GM18909 (cell line): ENCODE measurements around the gene ADCY9.
"Not testable (repeated sequence)": the region's sequence is repeated elsewhere in the genome, so short reads cannot be mapped to it uniquely, and the experiment has no call there.

ENCODE experiments used
- ATAC-seq: cut with Tn5 transposase; IDR thresholded peaks from one replicate; pipeline ENCODE4 v1.9.1; 2021; ENCODE audit warnings: mild to moderate bottlenecking; ENCODE audit not compliant: unreplicated experiment, poor library complexity

The ADCY9 gene

DNA sequence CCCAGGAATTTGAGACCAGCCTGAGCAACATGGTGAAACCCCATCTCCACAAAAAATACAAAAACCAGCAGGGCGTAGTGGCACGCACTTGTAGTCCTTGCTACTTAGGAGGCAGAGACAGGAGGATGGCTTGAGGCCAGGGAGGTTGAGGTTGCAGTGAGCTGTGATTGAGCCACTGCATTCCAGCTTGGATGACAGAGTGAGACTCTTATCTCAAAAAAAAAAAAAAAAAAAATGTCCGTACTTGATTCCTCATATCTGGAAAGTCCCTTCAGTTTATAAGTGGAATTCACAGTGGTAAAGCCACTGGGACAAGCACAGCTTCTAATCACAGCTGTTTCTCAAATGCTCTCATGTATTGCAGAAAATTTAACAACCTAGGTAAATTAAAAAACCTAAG lies 157.1 kb downstream of the ADCY9 start:
- ATAC-seq: no peak

- ATAC-seq: no peak
Measured at GRCh38 chr16:3957344-3957980, 158.8 kb downstream of the ADCY9 start.

DNA sequence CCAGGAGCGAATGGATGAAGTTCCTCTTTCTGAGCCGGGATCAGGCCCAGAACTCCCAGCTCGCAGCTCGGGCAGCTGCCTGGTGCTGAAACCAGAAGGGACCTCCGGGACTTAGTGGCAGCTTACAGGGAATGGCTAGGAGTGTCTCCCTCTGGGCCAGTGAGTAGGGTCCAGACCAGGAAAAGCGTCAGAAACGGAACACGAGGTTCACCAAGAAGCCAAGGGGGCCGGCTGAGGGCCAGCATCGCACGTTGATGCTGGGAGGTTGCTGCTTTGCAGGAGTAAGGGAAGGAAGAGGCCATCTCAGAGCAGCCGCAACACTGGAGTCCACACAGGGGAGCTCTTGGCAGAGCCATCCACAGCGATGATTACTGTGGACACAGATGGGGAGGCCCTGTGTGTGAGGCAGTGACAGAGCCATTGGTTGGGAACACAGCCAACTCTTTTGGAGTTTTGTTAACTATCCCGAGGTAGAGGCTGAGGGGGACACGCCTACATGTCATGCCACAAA lies 161.8 kb downstream of the ADCY9 start:
- ATAC-seq: no peak

- ATAC-seq: no peak
Measured at GRCh38 chr16:3953728-3954410, 162.4 kb downstream of the ADCY9 start.

- no peak for ATAC-seq
Measured at GRCh38 chr16:3952737-3953131, 163.5 kb downstream of the ADCY9 start.

- no peak for ATAC-seq
Measured at GRCh38 chr16:3951861-3952736, 164.1 kb downstream of the ADCY9 start.

DNA sequence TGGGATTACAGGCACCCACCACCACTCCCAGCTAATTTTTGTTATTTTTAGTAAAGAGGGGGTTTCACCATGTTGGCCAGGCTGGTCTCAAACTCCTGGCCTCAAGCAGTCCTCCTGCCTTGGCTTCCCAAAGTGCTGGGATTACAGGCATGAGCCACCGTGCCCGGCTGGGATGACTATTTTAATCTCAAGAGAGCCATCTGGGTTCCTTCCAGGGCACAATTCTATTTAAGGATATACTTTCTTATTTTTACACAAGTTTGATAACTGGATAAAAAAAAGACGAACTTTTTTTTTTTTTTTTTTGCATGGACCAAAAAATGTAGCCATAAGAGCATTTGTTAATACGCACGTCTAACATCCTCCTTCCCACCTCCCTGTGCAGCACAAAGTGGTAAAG lies 164.9 kb downstream of the ADCY9 start:
- ATAC-seq: not testable (repeated sequence)

DNA sequence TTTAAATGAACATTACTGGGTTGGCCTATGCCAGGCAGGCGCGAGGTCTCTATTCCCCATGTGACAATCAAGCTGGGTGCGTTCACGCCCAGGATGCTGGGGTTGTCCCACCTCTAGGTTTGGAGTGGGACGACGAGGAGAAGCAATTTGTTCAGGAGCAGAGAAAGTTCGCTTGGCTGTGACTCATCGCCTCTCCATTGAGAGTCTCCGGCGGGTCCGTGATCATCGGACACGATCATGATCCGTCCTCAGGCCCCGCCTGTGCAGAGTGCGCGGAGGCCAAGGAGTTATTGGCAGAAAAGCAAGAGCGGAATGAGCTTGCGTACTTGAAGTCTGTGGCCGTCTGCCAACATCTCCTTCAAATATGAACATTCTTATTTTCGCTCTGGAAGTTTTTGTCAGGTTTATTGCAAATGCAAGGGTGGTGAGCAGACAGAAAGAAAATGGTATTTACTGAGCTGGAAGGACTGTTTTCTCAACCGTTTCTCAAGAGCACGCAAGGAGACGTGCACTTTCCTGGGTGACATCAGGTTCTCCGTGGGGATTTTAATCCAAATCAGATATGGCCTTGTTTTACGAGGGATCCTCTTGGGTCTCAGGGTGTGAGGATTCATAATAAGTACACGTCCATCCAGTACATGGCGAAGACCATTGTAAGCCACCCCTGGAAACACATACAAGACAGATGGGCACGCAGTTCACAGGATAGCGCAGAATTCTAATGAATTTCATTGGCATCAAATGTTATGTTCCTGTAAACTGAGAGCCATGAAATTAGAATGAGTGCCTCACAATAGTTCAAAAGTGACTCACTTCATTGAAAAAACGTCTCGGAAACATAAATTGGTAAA lies 165.7 kb downstream of the ADCY9 start:
- ATAC-seq: no peak

DNA sequence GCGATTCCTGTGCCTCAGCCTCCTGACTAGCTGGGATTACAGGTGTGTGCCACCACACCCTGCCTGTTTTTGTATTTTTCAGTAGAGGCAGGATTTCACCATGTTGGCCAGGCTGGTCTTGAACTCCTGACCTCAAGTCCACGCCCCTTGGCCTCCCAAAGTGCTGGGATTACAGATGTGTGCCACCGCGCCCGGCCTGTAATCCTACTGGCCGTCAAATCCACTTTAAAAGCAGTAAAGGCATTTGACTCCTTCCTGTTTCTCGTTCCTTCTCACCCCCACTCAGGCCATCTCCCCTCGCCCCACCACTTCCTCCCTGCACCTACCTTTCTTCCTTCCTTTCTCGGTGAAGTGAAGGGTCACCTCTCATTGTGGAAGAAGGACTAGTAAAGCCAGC lies 166.3 kb downstream of the ADCY9 start:
- ATAC-seq: no peak

DNA sequence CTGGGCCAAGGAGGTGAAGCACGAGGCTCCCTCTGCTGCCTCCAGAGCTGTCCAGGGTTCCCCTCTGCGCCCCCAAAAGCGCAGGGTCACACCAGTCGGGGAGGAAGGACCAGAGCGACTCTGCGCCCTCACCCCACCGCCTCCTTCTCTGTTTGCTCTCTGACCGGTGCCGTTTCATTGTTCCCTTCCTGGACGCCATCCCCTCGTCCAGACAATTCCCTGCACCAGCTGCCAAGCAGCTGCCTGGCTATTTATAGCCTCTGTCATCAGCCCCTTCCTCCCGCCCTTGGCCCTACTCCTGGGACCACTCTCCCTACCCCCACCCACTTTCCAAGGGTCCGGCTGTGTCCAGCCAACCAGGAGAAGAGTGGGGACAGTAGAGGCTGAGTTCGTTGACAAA lies 167.0 kb downstream of the ADCY9 start:
- ATAC-seq: no peak

- no peak for ATAC-seq
Measured at GRCh38 chr16:3948378-3948995, 167.8 kb downstream of the ADCY9 start.

DNA sequence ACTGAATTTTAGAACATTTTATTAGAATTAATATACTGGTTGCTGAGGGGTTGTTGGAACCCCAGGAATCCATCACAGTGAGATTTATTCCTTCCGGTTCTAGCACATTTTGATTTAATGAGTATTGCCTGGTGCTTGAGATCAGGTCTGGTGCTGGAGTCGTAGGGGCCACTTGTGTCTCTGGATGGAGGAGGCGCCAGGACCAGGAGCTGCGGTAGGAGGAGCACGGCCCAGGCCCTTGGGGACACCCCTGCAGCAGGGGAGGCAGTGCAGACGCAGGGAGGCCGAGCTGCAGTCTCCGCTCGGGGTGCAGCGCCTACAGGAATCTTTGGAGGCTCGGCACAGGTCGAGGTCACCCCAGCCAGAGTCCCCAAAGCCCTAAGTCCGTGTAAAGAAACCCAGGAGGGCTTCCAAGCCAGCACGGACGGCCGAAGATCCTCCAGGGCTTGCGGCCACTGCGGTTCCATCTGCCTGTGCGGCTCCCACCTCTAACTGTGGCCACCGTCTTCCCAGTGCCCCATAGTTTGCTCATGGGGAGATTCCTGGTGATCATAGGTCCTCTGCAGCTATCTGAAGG lies 169.6 kb downstream of the ADCY9 start:
- ATAC-seq: no peak

DNA sequence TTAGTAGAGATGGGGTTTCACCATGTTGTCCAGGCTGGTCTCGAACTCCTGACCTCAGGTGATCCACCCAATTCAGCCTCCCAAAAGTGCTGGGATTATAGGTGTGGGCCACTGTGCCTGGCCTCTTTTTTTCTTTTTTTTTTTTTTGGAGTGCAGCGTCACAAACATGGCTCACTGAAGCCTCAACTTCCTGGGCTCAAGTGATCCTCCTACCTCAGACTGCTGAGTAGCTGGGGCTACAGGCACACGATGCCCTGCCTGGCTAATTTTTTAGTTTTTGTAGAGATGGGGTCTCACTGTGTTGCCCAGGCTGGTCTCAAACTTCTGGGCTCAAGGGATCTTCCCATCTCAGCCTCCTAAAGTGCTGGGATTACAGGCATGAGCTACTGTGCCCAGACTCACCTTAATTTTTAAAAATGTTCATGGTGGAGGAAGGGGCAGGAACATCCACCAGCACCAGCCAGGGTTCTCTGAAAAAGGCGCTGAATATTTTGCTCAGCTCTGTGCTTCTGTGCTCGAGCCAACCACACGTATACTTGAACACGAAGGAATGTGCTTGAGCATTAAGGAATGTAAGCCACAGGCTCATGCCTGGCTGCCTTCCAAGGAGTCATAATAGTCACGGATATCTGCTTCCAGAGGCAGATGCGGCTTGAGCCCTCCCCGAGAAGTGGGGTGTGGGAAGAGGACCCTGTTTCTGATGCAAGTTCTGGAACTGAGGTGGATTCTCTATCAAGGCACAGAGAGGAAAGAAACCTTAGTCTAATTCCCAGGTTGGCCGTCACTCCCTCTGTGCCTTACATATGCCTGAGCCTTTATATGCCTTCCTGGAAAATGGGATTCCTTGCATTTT lies 170.3 kb downstream of the ADCY9 start:
- no peak for ATAC-seq

DNA sequence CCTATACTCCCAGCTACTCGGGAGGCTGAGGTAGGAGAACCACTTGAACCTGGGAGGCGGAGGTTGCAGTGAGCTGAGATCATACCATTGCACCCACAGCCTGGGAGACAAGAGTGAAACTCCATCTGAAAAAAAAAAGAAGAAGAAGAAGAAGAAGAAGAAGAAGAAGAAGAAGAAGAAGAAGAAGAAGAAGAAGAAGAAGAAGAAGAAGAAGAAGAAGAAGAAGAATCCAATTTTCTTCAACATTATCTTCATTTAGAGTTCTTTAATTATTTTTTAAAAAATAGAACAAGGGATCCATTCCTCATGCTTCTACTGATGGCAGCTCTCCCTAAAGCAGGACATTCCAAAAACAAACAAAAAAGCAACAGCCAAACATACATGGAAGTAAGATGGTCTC lies 171.8 kb downstream of the ADCY9 start:
- not testable (repeated sequence) for ATAC-seq

GRCh38 chr16:3942146-3942545 lies 174.1 kb downstream of the ADCY9 start:
- not testable (repeated sequence) for ATAC-seq

DNA sequence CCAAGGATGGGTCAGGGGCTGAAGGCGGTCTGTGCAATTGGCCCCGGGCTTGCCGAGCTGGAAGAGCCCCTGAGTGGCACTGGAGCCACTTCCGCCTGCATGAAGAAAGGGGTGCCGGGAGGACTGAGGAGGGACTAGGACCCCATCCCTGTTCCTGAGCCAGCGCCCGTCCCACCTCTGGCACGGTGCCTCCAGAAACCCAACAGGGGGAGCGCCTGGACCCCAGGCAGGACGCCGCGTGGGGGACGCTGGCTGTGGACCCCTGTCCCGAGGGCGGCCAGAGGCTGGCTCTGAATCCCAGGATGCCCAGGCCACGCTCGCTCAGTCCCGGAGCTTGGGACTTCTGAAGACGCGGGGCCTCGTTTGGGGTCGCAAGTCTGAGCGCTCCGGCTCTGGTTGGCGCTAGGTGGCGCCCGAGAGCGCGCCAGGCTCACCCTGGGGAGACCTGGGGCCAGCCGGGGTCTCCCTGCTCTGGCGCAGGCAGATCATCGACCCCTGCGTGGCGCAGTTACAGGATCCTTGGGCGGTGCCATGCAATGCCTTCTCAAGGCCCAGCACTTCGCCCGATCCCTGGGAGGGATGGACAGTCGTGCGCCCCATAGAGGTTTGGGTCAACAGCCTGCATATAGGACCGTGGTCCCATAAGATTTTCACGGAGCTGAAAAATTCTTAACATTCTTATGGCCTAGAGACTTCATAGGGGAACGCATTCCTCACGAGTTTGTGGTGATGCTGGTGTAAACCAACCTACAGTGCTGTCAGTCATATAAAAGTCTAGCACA lies 177.2 kb downstream of the ADCY9 start:
- no peak for ATAC-seq

DNA sequence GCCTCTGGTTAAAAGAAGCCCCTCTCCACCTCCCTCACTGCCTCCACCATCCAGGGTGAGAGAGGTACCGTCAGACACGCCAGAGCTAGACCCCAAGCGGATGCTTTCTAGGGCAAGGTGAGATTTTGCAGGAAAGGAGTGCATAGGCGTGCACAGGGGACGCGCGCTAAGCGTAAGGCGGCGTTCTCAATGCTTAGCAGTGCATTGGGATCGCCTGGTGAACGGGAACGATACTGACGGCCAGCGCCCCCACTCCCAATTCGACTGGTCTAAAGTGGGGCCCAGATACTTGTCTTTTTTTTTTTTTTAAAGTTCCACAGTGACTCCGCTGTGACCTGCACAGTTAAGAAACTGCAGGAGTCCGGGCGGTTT lies 177.8 kb downstream of the ADCY9 start:
- ATAC-seq: no peak
